Renal pelvis (tissue), 4 donors: ENCODE results near the gene MAPK14. TPM values are rescaled to one million over a fixed set of nuclear protein-coding genes. Genes with fewer than 3 reads are reported as not detected.
"Not testable (repeated sequence)": the region's sequence is repeated elsewhere in the genome, so short reads cannot be mapped to it uniquely, and the experiment has no call there.

Experiments
- DNase-seq: peaks from one replicate; pipeline ENCODE4 v3.0.0-alpha.2; 2013
- polyA plus RNA-seq, 3 donors: library from polyadenylated mRNA; unstranded; fragments of 120-200 nt; gene quantifications; one replicate each; pipeline ENCODE4 v1.2.1, GENCODE V29; 2013; ENCODE audit not compliant: insufficient read length in 3 of 3

MAPK14 gene
- polyA plus RNA-seq, 3 donors, result 49.6 to 56.8 (median 50.9) TPM

- DNase-seq, result no peak
Measured at GRCh38 chr6:36066817-36067216, 39.2 kb downstream of the MAPK14 start.

GRCh38 chr6:36067374-36068011 is 39.9 kb downstream of the MAPK14 start:
- DNase-seq, result no peak

- no peak for DNase-seq
Measured at GRCh38 chr6:36068012-36068392, 40.4 kb downstream of the MAPK14 start.

GRCh38 chr6:36068586-36068985 is 41.0 kb downstream of the MAPK14 start:
- DNase-seq, result no peak

GRCh38 chr6:36069573-36069972 is 42.0 kb downstream of the MAPK14 start:
- no peak for DNase-seq

- no peak for DNase-seq
Measured at GRCh38 chr6:36070252-36070651, 42.6 kb downstream of the MAPK14 start.

GRCh38 chr6:36071281-36071680 is 43.7 kb downstream of the MAPK14 start:
- no peak for DNase-seq

GRCh38 chr6:36071714-36072113 is 44.1 kb downstream of the MAPK14 start:
- DNase-seq, result no peak

GRCh38 chr6:36072681-36073080 is 45.1 kb downstream of the MAPK14 start:
- no peak for DNase-seq

GRCh38 chr6:36073587-36073986 is 46.0 kb downstream of the MAPK14 start:
- DNase-seq, result no peak

GRCh38 chr6:36075656-36076055 is 48.0 kb downstream of the MAPK14 start:
- no peak for DNase-seq

- DNase-seq, result no peak
Measured at GRCh38 chr6:36076178-36077063, 48.8 kb downstream of the MAPK14 start.

GRCh38 chr6:36078159-36078558 is 50.6 kb downstream of the MAPK14 start:
- DNase-seq, result no peak

- DNase-seq, result no peak
Measured at GRCh38 chr6:36079601-36080000, 52.0 kb downstream of the MAPK14 start.

GRCh38 chr6:36082318-36082717 is 54.7 kb downstream of the MAPK14 start:
- DNase-seq, result no peak

GRCh38 chr6:36083446-36083845 is 55.8 kb downstream of the MAPK14 start:
- no peak for DNase-seq

GRCh38 chr6:36088204-36088603 is 60.6 kb downstream of the MAPK14 start:
- not testable (repeated sequence) for DNase-seq

GRCh38 chr6:36089048-36089447 is 61.4 kb downstream of the MAPK14 start:
- no peak for DNase-seq

- DNase-seq, result no peak
Measured at GRCh38 chr6:36094238-36094637, 66.6 kb downstream of the MAPK14 start.

GRCh38 chr6:36094753-36095496 is 67.3 kb downstream of the MAPK14 start:
- DNase-seq, result peak; percentile 77

GRCh38 chr6:36095497-36096391 is 68.1 kb downstream of the MAPK14 start:
- DNase-seq, result no peak
